ENCODE data around the gene CLCA4. TPM values are rescaled to one million over a fixed set of nuclear protein-coding genes. Genes with fewer than 3 reads are reported as not detected.

CLCA4 gene
- total RNA-seq, 2 donors from 2014 or later: not detected

GRCh38 chr1:86583593-86583992 is 36.7 kb downstream of the CLCA4 start:
- 96 to 100% methylated on average over 2 to 3 of the region's 3 CpGs for WGBS, 2 experiments (ENCODE audit: insufficient coverage in 1 of 2, insufficient read length in 1 of 2)
- no peaks in the 10 kb centered on the region for H3K9me3 Mint-ChIP-seq

GRCh38 chr1:86594284-86594770 is 47.4 kb downstream of the CLCA4 start:
- Histone ChIP-seq H3K4me3 (ENCODE audit: low read length) (no peak overlapping the region), H3K9me3 (ENCODE audit: control insufficient read depth, low read length) (peaks cover 15% of the 10 kb centered on the region), H3K27ac (ENCODE audit: low read depth, low read length) (no peak overlapping the region), H3K9ac (ENCODE audit: extremely low read depth, low read length, poor library complexity, severe bottlenecking) (no peak overlapping the region), H3K36me3 (ENCODE audit: control insufficient read depth, insufficient read depth, low read length) (no peaks in the 10 kb centered on the region), H3K27me3 (ENCODE audit: control insufficient read depth, insufficient read depth, low read length, poor library complexity, severe bottlenecking) (no peaks in the 10 kb centered on the region), H3K4me1 (ENCODE audit: control insufficient read depth, insufficient read depth, low read length) (no peaks in the 10 kb centered on the region)
- TF ChIP-seq CTCF (conservative IDR thresholded peaks at IDR 0.05): no peak
- DNase-seq: no peak
- H3K4me3 Mint-ChIP-seq: no peak overlapping the region
- H3K27me3 Mint-ChIP-seq (ENCODE audit: insufficient read depth): no peaks in the 10 kb centered on the region
- no peak overlapping the region for H3K27ac Mint-ChIP-seq
- H3K9me3 Mint-ChIP-seq: peaks cover 26% of the 10 kb centered on the region
- no peaks in the 10 kb centered on the region for H3K4me1 Mint-ChIP-seq
- H3K36me3 Mint-ChIP-seq (ENCODE audit: low read depth): no peaks in the 10 kb centered on the region

More at GRCh38 chr1:86583593-86583992, 36.7 kb downstream of the CLCA4 start:
- H3K9ac ChIP-seq (ENCODE audit: extremely low read depth, low read length, poor library complexity, severe bottlenecking): no peak overlapping the region
- H3K36me3 ChIP-seq (ENCODE audit: control insufficient read depth, insufficient read depth, low read length): no peaks in the 10 kb centered on the region
- Mint-ChIP-seq H3K27me3 (ENCODE audit: insufficient read depth) (no peaks in the 10 kb centered on the region), H3K4me1 (no peaks in the 10 kb centered on the region), H3K4me3 (no peak overlapping the region), H3K27ac (no peak overlapping the region), H3K36me3 (ENCODE audit: low read depth) (no peaks in the 10 kb centered on the region)
- H3K27ac ChIP-seq (ENCODE audit: low read depth, low read length): no peak overlapping the region
- DNase-seq: no peak
- H3K4me1 ChIP-seq (ENCODE audit: control insufficient read depth, insufficient read depth, low read length): no peaks in the 10 kb centered on the region
- H3K4me3 ChIP-seq (ENCODE audit: low read length): no peak overlapping the region
- no peaks in the 10 kb centered on the region for H3K9me3 ChIP-seq (ENCODE audit: control insufficient read depth, low read length)
- no peaks in the 10 kb centered on the region for H3K27me3 ChIP-seq (ENCODE audit: control insufficient read depth, insufficient read depth, low read length, poor library complexity, severe bottlenecking)
- TF ChIP-seq CTCF (conservative IDR thresholded peaks at IDR 0.05): no peak

- Histone ChIP-seq H3K36me3 (ENCODE audit: control insufficient read depth, insufficient read depth, low read length) (no peaks in the 10 kb centered on the region), H3K4me1 (ENCODE audit: control insufficient read depth, insufficient read depth, low read length) (no peaks in the 10 kb centered on the region), H3K27me3 (ENCODE audit: control insufficient read depth, insufficient read depth, low read length, poor library complexity, severe bottlenecking) (no peaks in the 10 kb centered on the region), H3K9ac (ENCODE audit: extremely low read depth, low read length, poor library complexity, severe bottlenecking) (no peak overlapping the region), H3K9me3 (ENCODE audit: control insufficient read depth, low read length) (peaks cover 15% of the 10 kb centered on the region), H3K27ac (ENCODE audit: low read depth, low read length) (no peak overlapping the region), H3K4me3 (ENCODE audit: low read length) (no peak overlapping the region)
- Mint-ChIP-seq H3K27me3 (ENCODE audit: insufficient read depth) (no peaks in the 10 kb centered on the region), H3K27ac (no peak overlapping the region), H3K4me1 (no peaks in the 10 kb centered on the region), H3K36me3 (ENCODE audit: low read depth) (no peaks in the 10 kb centered on the region), H3K9me3 (peaks cover 26% of the 10 kb centered on the region), H3K4me3 (no peak overlapping the region)
- TF ChIP-seq CTCF (conservative IDR thresholded peaks at IDR 0.05): no peak
- no peak for DNase-seq
- 97 to 100% methylated on average over 1 to 2 of the region's 2 CpGs for WGBS, 2 experiments (ENCODE audit: insufficient coverage in 1 of 2, insufficient read length in 1 of 2)
Measured at GRCh38 chr1:86596224-86596623, 49.3 kb downstream of the CLCA4 start.
